Naive thymus-derived CD8-positive, alpha-beta T cell (primary cell): ENCODE measurements around the gene MRPS14. TPM values are rescaled to one million over a fixed set of nuclear protein-coding genes. Genes with fewer than 3 reads are reported as not detected.

Experiments
- ATAC-seq, 2 donors: fragments of 150-1000 bp; cut with Tn5 transposase in 1 of 2; sonication (Bioruptor Pico), chemical (Tn5 transposase) in 1 of 2; 1 replicate in 1 of 2; 2 replicates in 1 of 2; pipeline ENCODE4 v1.10.0; 2021; ENCODE audit warnings: mild to moderate bottlenecking in 2 of 2, moderate library complexity in 2 of 2
- POLR2A ChIA-PET: fragments of 350-600 bp; sonication (Branson Sonifier 250); formaldehyde crosslinking; loops from one replicate; lab custom pipeline; 2021; ENCODE audit warnings: antibody characterized with exemption; lab: Charles Lee
- DNase-seq, 10 donors: peaks; one replicate each; pipeline versions ENCODE4 v3.0.0 to v3.0.0-alpha.2; 2020 to 2022
- H3K27ac Mint-ChIP-seq, 10 donors: one replicate each; pipeline ENCODE4 v1.8.0; 2020 to 2022; ENCODE audit warnings: mild to moderate bottlenecking in 10 of 10, mixed read lengths in 10 of 10, moderate library complexity in 4 of 10, inconsistent platforms in 1 of 10
- H3K27me3 Mint-ChIP-seq, 5 donors: one replicate each; pipeline ENCODE4 v1.8.0; 2021 to 2022; ENCODE audit warnings: mixed read lengths in 5 of 5
- H3K36me3 Mint-ChIP-seq, 3 donors: one replicate each; pipeline ENCODE4 v1.8.0; 2020 to 2022; ENCODE audit warnings: mixed read lengths in 3 of 3, mild to moderate bottlenecking in 2 of 3, inconsistent platforms in 1 of 3
- H3K4me1 Mint-ChIP-seq, 4 donors: one replicate each; pipeline ENCODE4 v1.8.0; 2021 to 2022; ENCODE audit warnings: mixed read lengths in 4 of 4
- H3K4me3 Mint-ChIP-seq, 10 donors: one replicate each; pipeline ENCODE4 v1.8.0; 2020 to 2022; ENCODE audit warnings: mild to moderate bottlenecking in 10 of 10, mixed read lengths in 10 of 10, moderate library complexity in 6 of 10, inconsistent platforms in 1 of 10
- H3K9me3 Mint-ChIP-seq, 9 donors: one replicate each; pipeline ENCODE4 v1.8.0; 2020 to 2022; ENCODE audit warnings: mixed read lengths in 9 of 9, mild to moderate bottlenecking in 3 of 9, inconsistent platforms in 1 of 9, moderate library complexity in 1 of 9
- polyA plus RNA-seq, 3 donors: library from polyadenylated mRNA; unstranded; fragments of 300-500 nt; fragmentation: Illumina TruSeq; gene quantifications; one replicate each; pipeline ENCODE4 v1.2.3, GENCODE V29; 2021
- total RNA-seq, 8 experiments: library from RNA in 2 of 8; stranded (reverse) in 2 of 8; gene quantifications; one replicate each; pipeline ENCODE4 v1.2.3 and lab custom pipeline; 2021 to 2026

MRPS14 gene
- total and polyA plus RNA-seq, 5 experiments from 2014 or later, result 32.5 to 55.4 (median 44.8) TPM

DNA sequence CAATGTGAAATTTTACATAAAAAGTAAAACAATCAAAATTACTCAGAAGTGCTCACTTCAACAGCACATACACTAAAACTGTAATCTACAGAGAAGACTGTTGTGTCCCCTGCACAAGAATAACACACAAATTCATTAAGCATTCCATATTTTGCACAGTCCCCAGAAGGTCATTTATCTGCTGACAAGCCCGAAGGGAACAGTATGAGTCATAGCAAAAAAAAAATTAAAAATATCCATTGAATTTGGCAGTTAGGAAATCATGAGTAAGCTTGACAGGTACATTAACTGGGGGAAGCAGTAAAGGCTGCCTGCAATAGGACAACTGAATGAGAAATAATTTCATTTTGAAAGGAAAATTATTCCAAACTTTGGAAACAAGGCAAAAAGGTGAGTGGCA, 26.7 kb downstream of the MRPS14 start:
- peaks cover 0 to 6% (median 0%) of the 10 kb centered on the region in 3 donors for H3K36me3 Mint-ChIP-seq
- peaks cover 13 to 21% (median 17%) of the 10 kb centered on the region in 4 donors for H3K4me1 Mint-ChIP-seq
- no peaks in the 10 kb centered on the region for H3K27me3 Mint-ChIP-seq
- POLR2A ChIA-PET, result interaction anchor here (0.6 to 6.3 kb wide), 2 partner anchors 29 to 48 kb away, joined by 7 to 204 read pairs; no protein-coding TSS in a partner anchor
- DNase-seq (no peak), ATAC-seq (no peak)
- H3K27ac Mint-ChIP-seq, result peak overlapping the region in 1 of 10 donors; percentile 28
- H3K4me3 Mint-ChIP-seq, result peak overlapping the region in 1 of 10 donors; percentile 24
- no peaks in the 10 kb centered on the region for H3K9me3 Mint-ChIP-seq

DNA sequence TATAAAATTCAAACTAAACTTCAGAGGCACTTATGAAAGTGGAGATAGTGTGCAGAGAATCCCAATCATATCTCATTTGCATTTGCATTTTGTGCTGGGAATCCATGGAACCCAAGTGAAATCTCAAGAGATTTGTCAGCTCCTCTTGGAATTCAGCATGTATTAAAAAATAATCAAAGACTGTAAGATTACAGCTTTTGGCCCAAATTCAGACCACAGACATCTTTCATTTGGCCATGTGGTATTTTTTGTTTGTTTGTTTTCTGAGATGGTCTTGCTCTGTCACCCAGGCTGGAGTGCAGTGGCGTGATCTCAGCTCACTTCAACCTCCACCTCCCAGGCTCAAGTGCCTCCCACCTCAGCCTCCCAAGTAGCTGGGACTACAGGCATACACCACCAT, 27.3 kb downstream of the MRPS14 start:
- Mint-ChIP-seq H3K36me3 (peaks cover 0 to 6% (median 0%) of the 10 kb centered on the region in 3 donors), H3K4me3 (no peak overlapping the region), H3K9me3 (no peaks in the 10 kb centered on the region), H3K27ac (peak overlapping the region in 3 of 10 donors; percentile 5 to 65 (median 54)), H3K4me1 (peaks cover 7 to 18% (median 13%) of the 10 kb centered on the region in 4 donors), H3K27me3 (no peaks in the 10 kb centered on the region)
- ATAC-seq (no peak), DNase-seq (no peak)
- POLR2A ChIA-PET, result interaction anchor here (1.0 to 6.3 kb wide), 2 partner anchors 13 to 28 kb away, joined by 3 to 204 read pairs; no protein-coding TSS in a partner anchor

DNA sequence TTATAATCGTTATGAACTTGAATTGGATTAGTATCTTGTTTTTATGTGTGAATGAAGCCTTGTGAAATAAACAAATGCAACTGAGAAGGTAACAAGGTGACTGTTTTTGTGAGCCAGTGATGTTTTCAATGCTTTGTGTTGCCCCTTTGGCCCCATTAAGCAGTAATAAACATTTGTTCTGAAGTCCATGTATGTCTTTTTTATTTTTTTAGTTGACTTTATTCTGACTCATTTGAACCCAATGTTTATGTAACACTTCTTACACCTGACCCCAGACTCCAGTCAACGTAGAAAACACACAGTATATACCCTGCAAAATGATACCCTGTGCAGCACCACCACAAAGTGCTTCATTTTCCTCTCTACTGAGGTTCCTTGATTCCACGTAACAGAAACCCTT, 28.1 kb downstream of the MRPS14 start:
- POLR2A ChIA-PET, result interaction anchor here (1.0 to 6.3 kb wide), 2 partner anchors 12 to 27 kb away, joined by 3 to 204 read pairs; no protein-coding TSS in a partner anchor
- Mint-ChIP-seq H3K4me1 (peaks cover 0 to 20% (median 11%) of the 10 kb centered on the region in 4 donors), H3K4me3 (no peak overlapping the region)

DNA sequence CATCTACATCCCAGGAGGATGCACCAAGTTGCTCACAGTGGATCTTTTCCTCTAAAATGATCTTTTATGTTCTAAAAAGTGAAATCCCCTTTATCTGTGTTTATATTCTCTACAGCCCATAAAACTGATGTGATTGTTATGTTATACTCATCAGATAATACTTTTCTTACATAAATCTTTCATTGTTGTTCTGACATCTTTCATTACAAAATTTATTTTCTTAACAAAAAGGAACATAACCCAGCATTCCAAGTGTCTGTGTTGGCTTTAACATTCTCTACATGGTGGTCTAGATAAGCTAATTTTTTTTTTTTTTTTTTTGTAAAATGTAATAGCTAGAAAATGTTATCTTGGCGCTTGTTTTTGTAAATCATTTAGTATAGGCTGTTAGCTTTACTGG, 31.8 kb downstream of the MRPS14 start:
- no peak for ATAC-seq
- Mint-ChIP-seq H3K36me3 (peaks cover 0 to 18% (median 4%) of the 10 kb centered on the region in 3 donors), H3K27ac (peak overlapping the region in 7 of 10 donors; percentile 31 to 67 (median 50)), H3K4me3 (peak overlapping the region in 2 of 10 donors; percentile 10 to 24), H3K4me1 (peaks cover 11 to 27% (median 18%) of the 10 kb centered on the region in 4 donors), H3K9me3 (no peaks in the 10 kb centered on the region), H3K27me3 (no peaks in the 10 kb centered on the region)
- POLR2A ChIA-PET, result interaction anchor here (1.0 to 1.4 kb wide), 3 partner anchors 26 to 192 kb away, joined by 3 to 4 read pairs (median 3); partner anchors contain the start of gene MRPS14
- DNase-seq, result no peak

More for the DNA sequence above, 28.1 kb downstream of the MRPS14 start:
- peaks cover 0 to 6% (median 0%) of the 10 kb centered on the region in 3 donors for H3K36me3 Mint-ChIP-seq
- peak overlapping the region in 1 of 10 donors; percentile 61 for H3K27ac Mint-ChIP-seq
- ATAC-seq (no peak), DNase-seq (no peak)
- H3K27me3 Mint-ChIP-seq, result no peaks in the 10 kb centered on the region
- H3K9me3 Mint-ChIP-seq, result no peaks in the 10 kb centered on the region

DNA sequence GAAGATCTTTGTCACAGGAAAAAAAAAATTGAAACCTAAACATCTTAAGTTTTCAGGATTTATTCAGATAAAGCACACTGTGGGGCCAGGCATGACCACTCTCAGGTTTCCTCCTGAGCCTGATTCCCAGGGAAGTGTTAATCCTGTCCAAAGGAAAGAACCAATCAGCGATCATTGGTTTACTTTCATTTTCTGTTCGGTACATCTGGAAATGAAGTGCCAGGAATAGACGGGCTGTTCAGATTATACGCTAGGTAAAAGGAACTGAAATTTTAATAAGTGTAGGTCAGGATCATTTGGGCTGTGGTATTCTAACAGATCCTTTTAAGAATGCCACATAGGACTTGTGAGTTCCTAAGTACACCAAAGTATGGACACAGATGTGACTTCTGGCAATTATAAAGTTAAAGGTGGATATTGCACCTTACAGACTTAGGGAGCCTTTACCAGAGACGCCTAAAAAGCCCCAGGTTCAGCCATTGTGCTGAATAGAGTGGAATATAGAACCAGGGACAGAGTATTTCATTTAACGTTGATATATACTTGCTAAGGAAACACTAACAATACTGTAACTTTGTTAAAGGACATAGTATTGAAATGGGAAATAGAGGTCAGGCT, 32.7 kb downstream of the MRPS14 start:
- DNase-seq (peak in 3 of 10 donors; percentile 32 to 40 (median 38)), ATAC-seq (peak; percentile 64 to 70)
- H3K27ac Mint-ChIP-seq, result peak overlapping the region; percentile 91 to 97 (median 96)
- H3K27me3 Mint-ChIP-seq, result no peaks in the 10 kb centered on the region
- POLR2A ChIA-PET, result interaction anchor here (1.8 to 2.0 kb wide), 2 partner anchors 9 to 191 kb away, joined by 5 to 25 read pairs; partner anchors contain the start of gene CACYBP
- H3K9me3 Mint-ChIP-seq, result no peaks in the 10 kb centered on the region
- peaks cover 11 to 29% (median 23%) of the 10 kb centered on the region in 4 donors for H3K4me1 Mint-ChIP-seq
- H3K4me3 Mint-ChIP-seq, result peak overlapping the region; percentile 77 to 90 (median 88)
- peaks cover 0 to 16% (median 4%) of the 10 kb centered on the region in 3 donors for H3K36me3 Mint-ChIP-seq

DNA sequence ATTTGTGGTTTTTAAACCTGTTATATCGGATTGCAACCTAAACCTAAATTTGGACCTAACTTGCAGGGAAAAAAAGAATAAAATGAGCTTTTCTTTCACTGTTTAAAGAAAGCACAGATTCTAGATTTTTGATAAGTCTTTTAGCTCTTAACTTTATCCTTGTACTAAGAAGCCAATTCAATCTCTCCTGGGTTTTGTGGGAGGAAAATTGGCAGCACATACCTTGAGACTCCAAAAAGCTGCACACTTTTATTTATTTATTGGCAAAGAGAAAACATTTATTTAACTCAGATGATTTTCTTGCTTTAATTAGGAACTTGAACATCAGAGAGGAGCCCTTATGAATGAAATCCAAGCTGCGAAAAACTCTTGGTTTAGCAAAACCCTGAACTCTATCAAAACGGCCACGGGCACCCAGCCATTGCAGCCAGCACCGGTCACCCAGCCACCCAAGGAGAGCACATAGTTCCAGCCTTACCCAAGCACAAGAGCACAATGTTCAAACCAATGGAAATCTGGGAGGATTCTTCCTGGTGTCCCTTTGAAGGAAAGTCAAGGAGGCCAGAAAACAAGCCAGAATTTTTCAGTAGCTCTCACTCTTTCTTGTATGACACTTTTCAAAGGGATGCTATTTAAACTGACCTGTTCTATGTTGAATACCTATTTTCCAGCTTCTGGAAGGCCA, 33.5 kb downstream of the MRPS14 start:
- ATAC-seq, result no peak
- Mint-ChIP-seq H3K27me3 (no peaks in the 10 kb centered on the region), H3K27ac (peak overlapping the region; percentile 91 to 97 (median 96)), H3K4me1 (peaks cover 13 to 37% (median 30%) of the 10 kb centered on the region in 4 donors), H3K9me3 (no peaks in the 10 kb centered on the region), H3K36me3 (peaks cover 0 to 16% (median 4%) of the 10 kb centered on the region in 3 donors), H3K4me3 (peak overlapping the region; percentile 71 to 90 (median 85))
- no peak for DNase-seq
- POLR2A ChIA-PET, result interaction anchor here (0.5 to 2.0 kb wide), 5 partner anchors 10 to 318 kb away, joined by 3 to 25 read pairs (median 6); partner anchors contain the start of gene CACYBP

DNA sequence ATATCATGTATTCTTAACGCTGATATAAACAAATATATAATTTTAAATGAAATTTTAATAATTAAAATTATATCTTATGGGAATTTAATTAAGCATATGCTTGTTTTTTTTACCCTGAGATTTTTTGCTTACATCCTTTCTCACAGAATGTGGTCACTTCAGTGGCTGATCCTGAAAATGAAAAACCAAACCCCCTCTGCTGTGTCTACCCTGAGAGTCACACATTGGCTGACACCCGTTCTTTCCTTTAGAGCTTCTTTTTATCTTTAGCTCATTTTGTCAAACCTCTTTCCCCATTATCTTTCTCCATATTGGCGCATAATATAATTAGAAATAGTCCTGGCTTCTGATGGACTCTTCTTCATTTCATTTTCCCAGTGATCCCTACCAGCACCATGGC, 34.2 kb downstream of the MRPS14 start:
- no peaks in the 10 kb centered on the region for H3K9me3 Mint-ChIP-seq
- peaks cover 0 to 16% (median 4%) of the 10 kb centered on the region in 3 donors for H3K36me3 Mint-ChIP-seq
- H3K4me1 Mint-ChIP-seq, result peaks cover 13 to 39% (median 33%) of the 10 kb centered on the region in 4 donors
- peak overlapping the region; percentile 9 to 87 (median 60) for H3K4me3 Mint-ChIP-seq
- DNase-seq (no peak), ATAC-seq (no peak)
- POLR2A ChIA-PET, result interaction anchor here (1.2 to 2.0 kb wide), 3 partner anchors 10 to 189 kb away, joined by 5 to 25 read pairs (median 7); partner anchors contain the start of gene CACYBP
- no peaks in the 10 kb centered on the region for H3K27me3 Mint-ChIP-seq
- peak overlapping the region; percentile 45 to 97 (median 96) for H3K27ac Mint-ChIP-seq

DNA sequence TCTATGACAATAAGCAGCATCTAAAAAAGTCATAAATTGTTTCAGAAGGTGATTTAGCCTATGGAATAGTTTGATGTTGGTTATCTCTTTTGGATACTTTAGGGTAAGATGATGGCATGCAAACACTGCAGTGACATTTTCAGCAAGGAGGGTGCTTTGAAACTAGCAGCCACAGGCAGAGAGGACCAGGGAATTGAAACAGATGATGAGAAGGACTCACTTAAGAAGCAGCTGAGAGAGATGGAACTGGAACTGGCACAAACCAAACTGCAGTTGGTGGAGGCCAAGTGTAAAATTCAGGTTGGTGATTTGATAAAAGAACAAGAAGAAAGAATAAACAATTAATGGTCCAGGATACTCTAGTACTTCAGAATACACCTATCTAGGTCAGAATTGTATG, 34.7 kb downstream of the MRPS14 start:
- no peak for ATAC-seq
- Mint-ChIP-seq H3K27me3 (no peaks in the 10 kb centered on the region), H3K4me1 (peaks cover 13 to 39% (median 33%) of the 10 kb centered on the region in 4 donors), H3K27ac (peak overlapping the region in 9 of 10 donors; percentile 1 to 97 (median 80)), H3K36me3 (peaks cover 0 to 16% (median 4%) of the 10 kb centered on the region in 3 donors), H3K9me3 (no peaks in the 10 kb centered on the region), H3K4me3 (peak overlapping the region in 8 of 10 donors; percentile 5 to 56 (median 36))
- POLR2A ChIA-PET, result interaction anchor here (1.2 to 2.0 kb wide), 3 partner anchors 11 to 189 kb away, joined by 5 to 25 read pairs (median 7); partner anchors contain the start of gene CACYBP
- DNase-seq, result no peak

DNA sequence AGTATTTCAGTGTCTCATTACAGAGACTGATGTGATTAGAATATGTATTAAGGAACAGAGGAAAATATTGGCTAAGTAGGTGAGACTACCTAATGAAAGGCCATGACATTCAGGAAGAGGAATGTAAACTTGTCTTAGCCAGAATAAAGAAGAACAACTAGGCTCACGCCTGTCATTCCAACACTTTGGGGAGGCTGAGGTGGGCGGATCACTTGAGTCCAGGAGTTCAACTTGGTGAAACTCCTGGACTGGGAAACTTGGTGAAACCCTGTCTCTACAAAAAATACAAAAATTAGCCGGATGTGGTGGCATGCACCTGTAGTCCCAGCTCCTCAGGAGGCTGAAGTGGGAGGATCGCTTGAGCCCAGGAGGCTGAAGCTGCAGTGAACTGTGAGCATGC, 38.3 kb downstream of the MRPS14 start:
- DNase-seq, result no peak
- Mint-ChIP-seq H3K4me1 (peaks cover 18 to 41% (median 39%) of the 10 kb centered on the region in 4 donors), H3K27me3 (no peaks in the 10 kb centered on the region), H3K27ac (peak overlapping the region in 4 of 10 donors; percentile 9 to 70 (median 66)), H3K9me3 (peaks cover 0 to 3% (median 0%) of the 10 kb centered on the region in 9 donors), H3K4me3 (peak overlapping the region in 1 of 10 donors; percentile 25), H3K36me3 (peaks cover 17 to 43% (median 29%) of the 10 kb centered on the region in 3 donors)
- no peak for ATAC-seq
- POLR2A ChIA-PET, result interaction anchor here (1.3 to 3.0 kb wide), 3 partner anchors 12 to 18 kb away, joined by 5 to 16 read pairs (median 5); no protein-coding TSS in a partner anchor

DNA sequence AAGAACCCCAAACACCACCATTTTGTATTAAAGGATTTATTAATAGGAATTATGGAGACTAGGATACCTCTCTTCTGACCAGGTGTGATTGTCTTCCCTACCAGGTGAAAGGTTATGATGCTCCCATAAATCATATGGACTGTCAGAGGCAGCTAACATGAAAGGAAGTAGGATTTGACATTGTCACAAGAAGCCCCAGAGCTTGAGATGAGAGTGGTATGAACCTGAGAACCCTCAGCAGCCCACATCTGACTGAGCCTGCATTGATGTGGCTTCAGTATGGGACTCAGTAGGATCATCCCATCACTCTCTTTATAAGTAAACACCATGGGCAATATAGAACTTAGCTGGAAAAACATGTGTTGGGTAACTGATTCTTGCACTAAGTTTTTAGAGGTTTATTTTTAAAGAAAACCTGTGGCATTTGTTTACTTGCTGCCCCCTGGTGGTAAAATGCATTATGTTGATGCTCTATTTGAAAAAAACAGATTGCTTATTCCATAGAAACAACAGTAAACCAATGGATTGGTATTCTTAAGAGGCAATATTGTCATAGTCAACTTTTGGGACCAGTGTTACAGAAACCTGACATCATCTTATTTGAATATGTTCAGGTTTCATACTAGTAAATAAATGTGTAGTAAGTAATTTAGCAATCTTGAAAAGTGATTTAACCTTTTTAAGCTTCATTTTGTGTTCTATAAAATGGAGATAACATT, 40.1 kb downstream of the MRPS14 start:
- Mint-ChIP-seq H3K9me3 (peaks cover 0 to 3% (median 0%) of the 10 kb centered on the region in 9 donors), H3K36me3 (peaks cover 17 to 51% (median 30%) of the 10 kb centered on the region in 3 donors), H3K4me1 (peaks cover 9 to 31% (median 28%) of the 10 kb centered on the region in 4 donors), H3K4me3 (no peak overlapping the region), H3K27me3 (no peaks in the 10 kb centered on the region), H3K27ac (peak overlapping the region in 8 of 10 donors; percentile 8 to 75 (median 42))
- DNase-seq (peak in 8 of 10 donors; percentile 28 to 68 (median 53)), ATAC-seq (peak in 1 of 2 donors; percentile 49)
- POLR2A ChIA-PET, result interaction anchor here (0.8 to 1.9 kb wide), 8 partner anchors 10 to 105 kb away, joined by 3 to 19 read pairs (median 4); partner anchors contain the start of gene CACYBP

DNA sequence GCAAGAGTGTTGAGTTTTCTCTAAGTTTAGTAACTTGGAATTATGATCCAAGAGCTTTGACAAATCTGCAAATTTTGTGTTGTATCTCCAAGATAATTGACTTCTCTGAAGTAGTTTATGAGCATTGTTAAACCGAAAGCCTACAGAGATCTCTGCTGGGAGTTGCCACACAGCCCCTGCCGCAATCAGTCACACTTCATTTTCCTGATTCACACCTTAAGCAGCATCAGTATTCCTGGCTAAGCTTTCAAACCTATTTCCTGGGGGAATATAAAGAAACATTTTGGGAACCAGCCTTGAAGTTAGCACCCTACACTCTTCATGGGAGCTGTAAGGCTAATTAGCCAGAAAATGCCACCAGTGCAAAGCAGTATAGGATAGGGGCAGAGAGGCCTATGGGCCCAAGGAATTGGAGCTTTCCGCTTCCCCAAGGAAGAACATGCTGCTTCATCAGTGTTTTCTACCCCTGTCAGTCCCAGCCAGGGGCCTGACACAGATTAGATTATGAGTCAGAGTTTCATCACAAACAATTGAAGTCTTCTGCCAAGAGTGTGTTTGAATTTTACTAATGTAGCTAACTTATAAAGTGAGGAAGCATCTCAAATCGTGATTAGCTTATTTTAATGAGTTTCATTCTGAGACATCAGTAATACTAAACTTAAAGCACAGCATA, 46.7 kb downstream of the MRPS14 start:
- Mint-ChIP-seq H3K27ac (peak overlapping the region in 2 of 10 donors; percentile 26 to 57), H3K36me3 (peaks cover 16 to 71% (median 52%) of the 10 kb centered on the region in 3 donors), H3K4me1 (peaks cover 23 to 45% (median 31%) of the 10 kb centered on the region in 4 donors), H3K4me3 (no peak overlapping the region), H3K9me3 (no peaks in the 10 kb centered on the region), H3K27me3 (no peaks in the 10 kb centered on the region)
- DNase-seq, result no peak
- no peak for ATAC-seq
- POLR2A ChIA-PET, result interaction anchor here (0.6 to 2.6 kb wide), 6 partner anchors 11 to 98 kb away, joined by 3 to 9 read pairs (median 5); no protein-coding TSS in a partner anchor
